Measurements from ENCODE around the gene JAG1. TPM values are rescaled to one million over a fixed set of nuclear protein-coding genes. Genes with fewer than 3 reads are reported as not detected.

The JAG1 gene
- total RNA-seq, 4 donors from 2014 or later: 93.1 to 133 (median 112) TPM

- DNase-seq (ENCODE audit: low spot score in 2 of 2): no peak
- Histone ChIP-seq H3K27ac (no peak overlapping the region), H3K4me3 (no peak overlapping the region), H3K36me3 (peaks cover 0 to 7% (median 0%) of the 10 kb centered on the region in 3 donors), H3K9me3 (no peaks in the 10 kb centered on the region), H3K4me1 (peaks cover 0 to 18% (median 3%) of the 10 kb centered on the region in 4 donors), H3K27me3 (no peaks in the 10 kb centered on the region)
- 55 to 63% methylated on average over 1 of the region's 1 CpG for WGBS, 2 donors
- no peak for TF ChIP-seq POLR2A (IDR thresholded peaks at IDR 0.05)
- TF ChIP-seq CTCF (IDR thresholded peaks at IDR 0.05): peak in 3 of 5 experiments; percentile 14 to 31 (median 19)
Observed at GRCh38 chr20:10611357-10611756, 62.4 kb downstream of the JAG1 start.

- Histone ChIP-seq H3K4me3 (no peak overlapping the region), H3K27me3 (no peaks in the 10 kb centered on the region), H3K4me1 (peaks cover 0 to 26% (median 5%) of the 10 kb centered on the region in 4 donors), H3K9me3 (no peaks in the 10 kb centered on the region), H3K27ac (peak overlapping the region in 2 of 4 donors; percentile 67 to 75), H3K36me3 (peaks cover 0 to 7% (median 0%) of the 10 kb centered on the region in 3 donors)
- DNase-seq (ENCODE audit: low spot score in 2 of 2): no peak
- 67 to 70% methylated on average over 5 of the region's 5 CpGs for WGBS, 2 donors
- no peak for TF ChIP-seq EP300 (IDR thresholded peaks at IDR 0.05)
- TF ChIP-seq POLR2A (IDR thresholded peaks at IDR 0.05): no peak
- no peak for TF ChIP-seq CTCF (IDR thresholded peaks at IDR 0.05)
Observed at GRCh38 chr20:10610251-10610650, 63.5 kb downstream of the JAG1 start.

- H3K27ac ChIP-seq: peak overlapping the region in 3 of 4 donors; percentile 31 to 75 (median 67)
- H3K27me3 ChIP-seq: no peaks in the 10 kb centered on the region
- peaks cover 0 to 7% (median 0%) of the 10 kb centered on the region in 3 donors for H3K36me3 ChIP-seq
- H3K9me3 ChIP-seq: no peaks in the 10 kb centered on the region
- DNase-seq (ENCODE audit: low spot score in 2 of 2): no peak
- no peak overlapping the region for H3K4me3 ChIP-seq
- peaks cover 0 to 31% (median 7%) of the 10 kb centered on the region in 4 donors for H3K4me1 ChIP-seq
- TF ChIP-seq EP300 (IDR thresholded peaks at IDR 0.05) (no peak), CTCF (IDR thresholded peaks at IDR 0.05) (no peak), POLR2A (IDR thresholded peaks at IDR 0.05) (no peak)
Observed at GRCh38 chr20:10609770-10610169, 64.0 kb downstream of the JAG1 start.

- DNase-seq (ENCODE audit: low spot score in 2 of 2): peak; percentile 66 to 84
- Histone ChIP-seq H3K4me1 (peaks cover 0 to 36% (median 9%) of the 10 kb centered on the region in 4 donors), H3K27ac (peak overlapping the region in 3 of 4 donors; percentile 31 to 75 (median 67)), H3K9me3 (no peaks in the 10 kb centered on the region), H3K36me3 (peaks cover 0 to 5% (median 0%) of the 10 kb centered on the region in 3 donors), H3K4me3 (no peak overlapping the region), H3K27me3 (no peaks in the 10 kb centered on the region)
- no peak for TF ChIP-seq CTCF (IDR thresholded peaks at IDR 0.05)
- TF ChIP-seq EP300 (IDR thresholded peaks at IDR 0.05): peak in 1 of 2 donors; percentile 45
- no peak for TF ChIP-seq POLR2A (IDR thresholded peaks at IDR 0.05)
- WGBS, 2 donors: 79 to 82% methylated on average over 2 of the region's 2 CpGs
Observed at GRCh38 chr20:10609276-10609675, 64.5 kb downstream of the JAG1 start.

- 62 to 70% methylated on average over 3 of the region's 3 CpGs for WGBS, 2 donors
- no peak for DNase-seq (ENCODE audit: low spot score in 2 of 2)
- Histone ChIP-seq H3K27me3 (no peaks in the 10 kb centered on the region), H3K9me3 (no peaks in the 10 kb centered on the region), H3K4me1 (peaks cover 0 to 46% (median 14%) of the 10 kb centered on the region in 4 donors), H3K4me3 (no peak overlapping the region), H3K27ac (peak overlapping the region; percentile 37 to 86 (median 72)), H3K36me3 (no peaks in the 10 kb centered on the region)
- TF ChIP-seq POLR2A (IDR thresholded peaks at IDR 0.05) (no peak), CTCF (IDR thresholded peaks at IDR 0.05) (no peak)
Observed at GRCh38 chr20:10605547-10606195, 68.1 kb downstream of the JAG1 start.
